ENCODE measurements around the gene GNAS-AS1. TPM values are rescaled to one million over a fixed set of nuclear protein-coding genes. Genes with fewer than 3 reads are reported as not detected.
A peak's percentile ranks its signal among the peaks of the same experiment; 100 is the strongest.

The GNAS-AS1 gene
- polyA plus RNA-seq (2013), result 0.35 and 0.56 TPM in 2 replicates

DNA sequence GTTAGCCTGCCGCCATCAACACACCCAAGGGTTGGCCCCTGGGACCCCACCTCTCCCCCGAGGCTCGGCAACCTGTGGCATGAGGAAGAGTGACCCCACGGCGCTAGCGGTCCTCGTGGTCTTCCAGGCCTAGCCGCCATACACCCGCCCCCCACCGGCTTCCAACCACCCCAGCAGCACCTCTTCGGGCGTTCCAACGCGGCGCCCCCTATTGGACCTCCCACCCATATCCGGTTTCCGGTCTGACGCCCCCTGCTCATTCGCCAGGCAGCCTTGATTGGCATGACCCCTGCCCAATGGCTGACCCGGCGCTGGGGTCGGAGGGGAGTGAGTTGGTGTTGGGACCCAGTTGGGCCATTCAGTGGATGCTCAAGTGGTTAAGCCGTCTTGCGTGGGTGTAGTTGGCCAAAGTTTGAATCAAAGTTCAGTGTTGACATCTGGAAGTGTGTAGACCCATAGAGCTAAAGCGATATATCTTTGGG is at the start of gene GNAS-AS1:
Gene GNAS-AS1, minus strand, starts transcription at position 210 of the 482 bp plus-strand sequence.
- Histone ChIP-seq H3K9ac (ENCODE audit: low read length) (peak within 1 kb of the TSS; percentile 54), H3K14ac (ENCODE audit: low read length) (peak within 1 kb of the TSS; percentile 88), H3K4me3 (ENCODE audit: low read depth, low read length) (peak within 1 kb of the TSS; percentile 80), H3K4ac (ENCODE audit: low read depth, low read length) (peak within 1 kb of the TSS; percentile 72), H3K79me1 (ENCODE audit: low read length) (peaks cover 7% of the 10 kb centered on the region), H2BK5ac (ENCODE audit: low read depth, low read length, poor library complexity) (no peak within 1 kb of the TSS), H2AK5ac (ENCODE audit: low read length) (no peak within 1 kb of the TSS), H4K12ac (ENCODE audit: low read depth, low read length) (peak within 1 kb of the TSS; percentile 9), H2BK12ac (ENCODE audit: low read length) (no peak within 1 kb of the TSS), H3K23ac (ENCODE audit: low read length) (no peak within 1 kb of the TSS), H4K8ac (ENCODE audit: low read depth, low read length) (peak within 1 kb of the TSS; percentile 80), H3K9me3 (ENCODE audit: insufficient read depth, low read depth, low read length) (peaks cover 14% of the 10 kb centered on the region), H3K4me1 (ENCODE audit: control insufficient read depth in 1 of 2, insufficient read depth in 2 of 2, low read length in 2 of 2) (peaks cover 10 to 14% of the 10 kb centered on the region in 2 experiments), H4K91ac (ENCODE audit: low read depth, low read length) (peak within 1 kb of the TSS; percentile 70), H3K18ac (ENCODE audit: low read length) (peak within 1 kb of the TSS; percentile 73), H3K27me3 (ENCODE audit: insufficient read depth, low read length) (peaks cover 25% of the 10 kb centered on the region), H2AFZ (ENCODE audit: insufficient read depth, low read length, poor library complexity) (peak within 1 kb of the TSS; percentile 37), H3K4me2 (ENCODE audit: low read length) (peak within 1 kb of the TSS; percentile 70), H3K36me3 (ENCODE audit: control insufficient read depth in 1 of 2, insufficient read depth in 2 of 2, low read length in 2 of 2) (no peaks in the 10 kb centered on the region), H2BK120ac (ENCODE audit: insufficient read depth, low read length, poor library complexity) (peak within 1 kb of the TSS; percentile 68), H3K79me2 (ENCODE audit: control insufficient read depth, insufficient read depth, low read length, poor library complexity) (peaks cover 5% of the 10 kb centered on the region), H3K27ac (ENCODE audit: low read depth, low read length) (no peak within 1 kb of the TSS)
- no CpG with 5 or more reads among the region's 25 CpGs for WGBS (ENCODE audit: extremely low coverage, insufficient coverage, insufficient read length)
- no peak for DNase-seq

DNA sequence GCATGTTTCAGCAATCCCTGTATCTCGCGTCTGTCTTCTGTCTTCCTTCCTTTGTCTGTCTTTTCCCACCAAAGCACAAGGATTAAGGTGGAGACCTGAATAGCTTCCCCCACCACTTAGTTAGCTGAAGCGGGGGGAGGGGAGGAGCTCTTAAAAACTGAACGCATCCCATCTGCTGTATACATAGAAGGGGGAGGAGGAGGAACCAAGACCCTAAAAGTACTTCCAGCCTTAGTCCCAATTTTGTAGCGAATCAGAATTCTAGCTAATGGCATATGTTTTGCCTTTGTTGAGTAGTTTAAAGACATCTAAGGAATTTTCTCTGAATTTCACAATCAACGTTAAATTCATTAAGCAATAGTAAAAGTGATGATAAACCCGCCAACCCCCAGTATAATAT is 49.7 kb upstream of the GNAS-AS1 start:
- Histone ChIP-seq H3K14ac (ENCODE audit: low read length) (no peak overlapping the region), H3K4me1 (ENCODE audit: control insufficient read depth in 1 of 2, insufficient read depth in 2 of 2, low read length in 2 of 2) (peaks cover 0 to 2% of the 10 kb centered on the region in 2 experiments), H4K8ac (ENCODE audit: low read depth, low read length) (no peak overlapping the region), H2AK5ac (ENCODE audit: low read length) (no peak overlapping the region), H2BK5ac (ENCODE audit: low read depth, low read length, poor library complexity) (no peak overlapping the region), H2AFZ (ENCODE audit: insufficient read depth, low read length, poor library complexity) (no peak overlapping the region), H3K23ac (ENCODE audit: low read length) (no peak overlapping the region), H3K27ac (ENCODE audit: low read depth, low read length) (no peak overlapping the region), H3K18ac (ENCODE audit: low read length) (no peak overlapping the region), H3K4ac (ENCODE audit: low read depth, low read length) (peak overlapping the region; percentile 91), H3K4me2 (ENCODE audit: low read length) (no peak overlapping the region), H3K27me3 (ENCODE audit: insufficient read depth, low read length) (no peaks in the 10 kb centered on the region), H3K79me1 (ENCODE audit: low read length) (no peaks in the 10 kb centered on the region), H2BK120ac (ENCODE audit: insufficient read depth, low read length, poor library complexity) (no peak overlapping the region), H3K4me3 (ENCODE audit: low read depth, low read length) (no peak overlapping the region), H3K9ac (ENCODE audit: low read length) (no peak overlapping the region), H3K36me3 (ENCODE audit: control insufficient read depth in 1 of 2, insufficient read depth in 2 of 2, low read length in 2 of 2) (peaks cover 26 to 58% of the 10 kb centered on the region in 2 experiments), H2BK12ac (ENCODE audit: low read length) (no peak overlapping the region), H4K12ac (ENCODE audit: low read depth, low read length) (no peak overlapping the region), H4K91ac (ENCODE audit: low read depth, low read length) (no peak overlapping the region), H3K9me3 (ENCODE audit: insufficient read depth, low read depth, low read length) (peaks cover 1% of the 10 kb centered on the region), H3K79me2 (ENCODE audit: control insufficient read depth, insufficient read depth, low read length, poor library complexity) (peaks cover 14% of the 10 kb centered on the region)
- WGBS (ENCODE audit: extremely low coverage, insufficient coverage, insufficient read length), result no CpG with 5 or more reads among the region's 7 CpGs
- DNase-seq, result peak in 1 of 2 donors; percentile 26

DNA sequence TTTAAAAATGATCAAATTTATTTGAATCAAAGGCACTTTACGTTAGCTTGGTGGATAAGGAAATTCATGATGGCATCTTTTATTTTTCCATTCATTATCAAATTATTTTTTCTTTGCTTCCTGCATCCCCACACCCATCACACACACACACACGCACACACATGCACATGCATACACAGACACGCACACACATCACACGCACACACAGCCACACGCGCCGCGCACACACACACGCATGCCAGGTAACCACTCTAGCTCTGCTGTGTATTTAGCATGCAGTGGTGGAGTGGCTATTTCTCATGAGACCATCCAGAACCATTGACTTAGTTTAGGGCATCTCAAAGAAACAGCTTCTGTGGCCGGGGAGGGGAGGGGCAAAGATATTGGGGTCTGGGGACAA is 48.8 kb upstream of the GNAS-AS1 start:
- WGBS (ENCODE audit: extremely low coverage, insufficient coverage, insufficient read length), result no CpG with 5 or more reads among the region's 10 CpGs
- Histone ChIP-seq H3K9ac (ENCODE audit: low read length) (no peak overlapping the region), H3K36me3 (ENCODE audit: control insufficient read depth in 1 of 2, insufficient read depth in 2 of 2, low read length in 2 of 2) (peaks cover 24 to 53% of the 10 kb centered on the region in 2 experiments), H3K79me1 (ENCODE audit: low read length) (no peaks in the 10 kb centered on the region), H4K91ac (ENCODE audit: low read depth, low read length) (no peak overlapping the region), H3K4me3 (ENCODE audit: low read depth, low read length) (no peak overlapping the region), H3K9me3 (ENCODE audit: insufficient read depth, low read depth, low read length) (peaks cover 1% of the 10 kb centered on the region), H4K12ac (ENCODE audit: low read depth, low read length) (no peak overlapping the region), H2BK12ac (ENCODE audit: low read length) (no peak overlapping the region), H3K14ac (ENCODE audit: low read length) (no peak overlapping the region), H2BK5ac (ENCODE audit: low read depth, low read length, poor library complexity) (no peak overlapping the region), H3K27me3 (ENCODE audit: insufficient read depth, low read length) (no peaks in the 10 kb centered on the region), H3K18ac (ENCODE audit: low read length) (no peak overlapping the region), H2AK5ac (ENCODE audit: low read length) (no peak overlapping the region), H3K4ac (ENCODE audit: low read depth, low read length) (peak overlapping the region; percentile 21), H2BK120ac (ENCODE audit: insufficient read depth, low read length, poor library complexity) (no peak overlapping the region), H4K8ac (ENCODE audit: low read depth, low read length) (no peak overlapping the region), H3K4me1 (ENCODE audit: control insufficient read depth in 1 of 2, insufficient read depth in 2 of 2, low read length in 2 of 2) (peaks cover 0 to 2% of the 10 kb centered on the region in 2 experiments), H3K23ac (ENCODE audit: low read length) (no peak overlapping the region), H3K27ac (ENCODE audit: low read depth, low read length) (no peak overlapping the region), H3K4me2 (ENCODE audit: low read length) (no peak overlapping the region), H2AFZ (ENCODE audit: insufficient read depth, low read length, poor library complexity) (no peak overlapping the region), H3K79me2 (ENCODE audit: control insufficient read depth, insufficient read depth, low read length, poor library complexity) (peaks cover 16% of the 10 kb centered on the region)
- no peak for DNase-seq

DNA sequence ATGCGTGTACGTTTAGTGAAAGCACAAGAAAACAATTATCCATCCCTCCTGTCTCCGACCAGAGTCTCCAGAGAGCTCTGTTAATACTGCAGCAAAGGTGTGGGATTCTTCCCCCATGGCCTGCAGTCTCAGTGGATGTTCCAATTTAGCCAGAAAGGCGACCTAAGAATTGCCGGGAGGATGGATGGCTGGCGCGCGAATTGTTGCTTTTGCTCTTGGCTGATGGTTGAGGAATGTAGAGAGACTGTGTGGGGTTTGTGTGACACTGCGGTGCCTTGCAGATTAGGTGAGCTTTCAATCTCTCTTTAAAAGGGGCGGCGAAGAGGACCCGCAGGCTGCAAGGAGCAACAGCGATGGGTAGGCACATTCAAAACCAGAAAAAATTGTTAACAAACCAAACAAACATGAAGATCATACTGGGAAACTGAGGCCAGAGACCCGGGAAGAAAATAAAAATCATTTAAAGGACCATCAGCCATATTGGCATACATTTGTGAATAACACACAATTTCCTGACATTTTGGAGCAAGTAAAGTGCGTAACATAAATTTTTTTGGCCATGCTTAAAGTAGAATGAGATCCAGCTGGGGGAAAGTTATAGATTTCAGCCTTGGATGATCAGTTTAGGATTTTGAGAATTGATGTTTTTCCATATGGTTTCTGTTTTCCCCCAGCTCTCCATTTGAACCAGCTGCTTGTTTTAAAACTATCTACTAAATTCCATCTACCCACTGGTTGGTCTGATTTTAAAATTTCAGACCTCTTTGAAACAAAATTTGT is 48.1 kb upstream of the GNAS-AS1 start:
- peaks cover 1% of the 10 kb centered on the region for H3K9me3 ChIP-seq (ENCODE audit: insufficient read depth, low read depth, low read length)

More for the DNA sequence above, 48.1 kb upstream of the GNAS-AS1 start:
- no peaks in the 10 kb centered on the region for H3K79me1 ChIP-seq (ENCODE audit: low read length)
- no peak overlapping the region for H2AK5ac ChIP-seq (ENCODE audit: low read length)
- no peak overlapping the region for H3K14ac ChIP-seq (ENCODE audit: low read length)
- H3K36me3 ChIP-seq (ENCODE audit: control insufficient read depth in 1 of 2, insufficient read depth in 2 of 2, low read length in 2 of 2), result peaks cover 24 to 51% of the 10 kb centered on the region in 2 experiments
- no peak overlapping the region for H3K9ac ChIP-seq (ENCODE audit: low read length)
- H2BK12ac ChIP-seq (ENCODE audit: low read length), result no peak overlapping the region
- H2AFZ ChIP-seq (ENCODE audit: insufficient read depth, low read length, poor library complexity), result no peak overlapping the region
- peak overlapping the region; percentile 98 for H3K4ac ChIP-seq (ENCODE audit: low read depth, low read length)
- no peak overlapping the region for H2BK5ac ChIP-seq (ENCODE audit: low read depth, low read length, poor library complexity)
- no peak overlapping the region for H3K18ac ChIP-seq (ENCODE audit: low read length)
- H4K12ac ChIP-seq (ENCODE audit: low read depth, low read length), result no peak overlapping the region
- H3K27ac ChIP-seq (ENCODE audit: low read depth, low read length), result no peak overlapping the region
- H3K23ac ChIP-seq (ENCODE audit: low read length), result no peak overlapping the region
- H3K27me3 ChIP-seq (ENCODE audit: insufficient read depth, low read length), result no peaks in the 10 kb centered on the region
- no peak overlapping the region for H2BK120ac ChIP-seq (ENCODE audit: insufficient read depth, low read length, poor library complexity)
- H3K79me2 ChIP-seq (ENCODE audit: control insufficient read depth, insufficient read depth, low read length, poor library complexity), result peaks cover 16% of the 10 kb centered on the region
- H4K91ac ChIP-seq (ENCODE audit: low read depth, low read length), result no peak overlapping the region
- H3K4me2 ChIP-seq (ENCODE audit: low read length), result no peak overlapping the region
- no CpG with 5 or more reads among the region's 15 CpGs for WGBS (ENCODE audit: extremely low coverage, insufficient coverage, insufficient read length)
- peaks cover 0 to 2% of the 10 kb centered on the region in 2 experiments for H3K4me1 ChIP-seq (ENCODE audit: control insufficient read depth in 1 of 2, insufficient read depth in 2 of 2, low read length in 2 of 2)
- no peak overlapping the region for H4K8ac ChIP-seq (ENCODE audit: low read depth, low read length)
- no peak for DNase-seq
- H3K4me3 ChIP-seq (ENCODE audit: low read depth, low read length), result no peak overlapping the region

Data from trophoblast cell (in vitro differentiated cells and primary cell).